Gastroesophageal sphincter (tissue), 3 donors: Measurements from ENCODE around the gene PRKAR1B.

ENCODE experiments used
- CTCF ChIP-seq, 4 experiments: fragments of 200-600 bp in 2 of 4; fragments of 450-650 bp in 2 of 4; sonication (generic) in 1 of 4; IDR thresholded peaks; one replicate each; pipeline ENCODE4 v1.5.1; 2017 to 2019; ENCODE audit warnings: antibody characterized with exemption in 4 of 4, mild to moderate bottlenecking in 2 of 4, moderate library complexity in 2 of 4
- EP300 ChIP-seq: sonication (generic); formaldehyde crosslinking; IDR thresholded peaks from one replicate; pipeline ENCODE4 v1.6.1; 2017; ENCODE audit warnings: antibody characterized with exemption, mild to moderate bottlenecking
- POLR2A ChIP-seq, 2 donors: fragments of 450-650 bp; IDR thresholded peaks; one replicate each; pipeline ENCODE4 v1.6.1; 2017; ENCODE audit warnings: antibody characterized with exemption in 2 of 2, mild to moderate bottlenecking in 2 of 2, moderate library complexity in 1 of 2
- POLR2AphosphoS5 ChIP-seq: sonication (generic); formaldehyde crosslinking; IDR thresholded peaks from one replicate; pipeline ENCODE4 v1.6.1; 2017; ENCODE audit warnings: antibody characterized with exemption

GRCh38 chr7:528451-528850 lies 198.6 kb downstream of the PRKAR1B start:
- TF ChIP-seq CTCF (IDR thresholded peaks at IDR 0.05): no peak
- TF ChIP-seq POLR2AphosphoS5: peak; percentile 21
- TF ChIP-seq POLR2A (IDR thresholded peaks at IDR 0.05): no peak
- TF ChIP-seq EP300: no peak
